SK-N-SH (cell line): ENCODE results near the gene TOMM70. TPM values are rescaled to one million over a fixed set of nuclear protein-coding genes. Genes with fewer than 3 reads are reported as not detected.

Experiments
- CTCF ChIA-PET: fragments of 300-600, 350-600 bp; formaldehyde crosslinking; extraction: SDS; loops from one replicate; lab custom pipeline; 2021; lab: Yijun Ruan, JAX
- POLR2A ChIA-PET: fragments of 350-600 bp; sonication (Branson Sonifier 250); formaldehyde crosslinking; extraction: SDS; loops from one replicate; lab custom pipeline; 2020; ENCODE audit warnings: antibody characterized with exemption, inconsistent platforms; lab: Yijun Ruan, JAX
- DNase-seq: peaks from one replicate; pipeline ENCODE4 v3.0.0; 2012
- H2AFZ ChIP-seq: fragments of 200-600 bp; sonication (generic); 2 replicates; pipeline ENCODE4 v1.8.1; 2016; ENCODE audit warnings: antibody characterized with exemption, mild to moderate bottlenecking, low read depth
- H3F3A ChIP-seq: fragments of 200-600 bp; sonication (generic); replicated peaks from 2 replicates; pipeline ENCODE3; 2016; ENCODE audit warnings: antibody characterized with exemption, mild to moderate bottlenecking; ENCODE audit not compliant: insufficient read depth
- H3K27ac ChIP-seq, 2 experiments: fragments of 200-500 bp in 1 of 2; fragments of 200-600 bp in 1 of 2; sonication (Bioruptor generic) in 1 of 2; sonication (generic), shearing (Covaris generic) in 1 of 2; 2 replicates each; pipeline versions ENCODE4 v1.5.1 to v1.6.1; 2014 to 2016; ENCODE audit warnings: low read depth in 2 of 2, inconsistent platforms in 1 of 2, low read length in 1 of 2, mild to moderate bottlenecking in 1 of 2, mixed read lengths in 1 of 2
- H3K27me3 ChIP-seq: fragments of 200-600 bp; sonication (generic), shearing (Covaris generic); 2 replicates; pipeline ENCODE4 v1.6.1; 2016; ENCODE audit warnings: mixed run types; ENCODE audit not compliant: insufficient read depth
- H3K36me3 ChIP-seq, 2 experiments: fragments of 200-500 bp in 1 of 2; fragments of 200-600 bp in 1 of 2; sonication (Bioruptor generic) in 1 of 2; sonication (generic) in 1 of 2; replicated peaks in 1 of 2; 2 replicates each; pipeline versions ENCODE3 to v1.5.1; 2014 to 2016; ENCODE audit warnings: low read length in 1 of 2, mild to moderate bottlenecking in 1 of 2; ENCODE audit not compliant: insufficient read depth in 2 of 2, control insufficient read depth in 1 of 2
- H3K4me1 ChIP-seq, 2 experiments: fragments of 200-500 bp in 1 of 2; fragments of 200-600 bp in 1 of 2; sonication (Bioruptor generic) in 1 of 2; sonication (generic), shearing (Covaris generic) in 1 of 2; 2 replicates each; pipeline versions ENCODE4 v1.5.1 to v1.6.1; 2014 to 2016; ENCODE audit warnings: low read depth in 1 of 2, low read length in 1 of 2, mixed run types in 1 of 2; ENCODE audit not compliant: insufficient read depth in 2 of 2, control insufficient read depth in 1 of 2
- H3K4me2 ChIP-seq: fragments of 200-600 bp; sonication (generic), shearing (Covaris generic); 2 replicates; pipeline ENCODE4 v1.6.1; 2017; ENCODE audit warnings: mixed run types
- H3K4me3 ChIP-seq, 2 experiments: fragments of 200-500 bp in 1 of 2; fragments of 200-600 bp in 1 of 2; sonication (Bioruptor generic) in 1 of 2; sonication (generic), shearing (Covaris generic) in 1 of 2; 2 replicates each; pipeline versions ENCODE4 v1.5.1 to v1.8.1; 2014 to 2016; ENCODE audit warnings: low read depth in 2 of 2, inconsistent platforms in 1 of 2, low read length in 1 of 2, mild to moderate bottlenecking in 1 of 2, mixed read lengths in 1 of 2, moderate library complexity in 1 of 2
- H3K79me2 ChIP-seq: fragments of 200-600 bp; sonication (generic); 2 replicates; pipeline ENCODE4 v1.8.1; 2017; ENCODE audit warnings: mild to moderate bottlenecking; ENCODE audit not compliant: insufficient read depth
- H3K9ac ChIP-seq: fragments of 200-600 bp; sonication (generic); 2 replicates; pipeline ENCODE4 v1.6.1; 2017; ENCODE audit warnings: mixed run types
- H3K9me2 ChIP-seq: fragments of 200-600 bp; sonication (generic); 2 replicates; pipeline ENCODE4 v1.6.1; 2017; ENCODE audit warnings: mixed run types
- H3K9me3 ChIP-seq: fragments of 200-600 bp; sonication (generic); 2 replicates; pipeline ENCODE4 v1.6.1; 2017; ENCODE audit warnings: mixed run types, mild to moderate bottlenecking, moderate library complexity
- H4K20me1 ChIP-seq: fragments of 200-600 bp; sonication (generic); 2 replicates; pipeline ENCODE4 v1.6.1; 2017; ENCODE audit warnings: mild to moderate bottlenecking, mixed run types; ENCODE audit not compliant: insufficient read depth
- ELF1 ChIP-seq: IDR thresholded peaks from 2 replicates; pipeline ENCODE4 v1.4.0; 2012
- EZH2phosphoT487 ChIP-seq: fragments of 200-600 bp; sonication (generic); IDR thresholded peaks from 2 replicates; pipeline ENCODE4 v1.6.1; 2017; ENCODE audit warnings: low read depth, mixed run types, mild to moderate bottlenecking, antibody characterized with exemption, moderate library complexity, borderline replicate concordance
- FOSL2 ChIP-seq: IDR thresholded peaks from 2 replicates; pipeline ENCODE4 v1.4.0; 2012; ENCODE audit warnings: low read depth, mild to moderate bottlenecking, moderate library complexity, borderline replicate concordance
- JUND ChIP-seq: IDR thresholded peaks from 2 replicates; pipeline ENCODE4 v1.4.0; 2012
- NRF1 ChIP-seq: IDR thresholded peaks from 2 replicates; pipeline ENCODE4 v1.6.1; 2012; ENCODE audit warnings: low read depth, mild to moderate bottlenecking, low read length
- RAD21 ChIP-seq: IDR thresholded peaks from 2 replicates; pipeline ENCODE4 v1.6.1; 2012; ENCODE audit warnings: mild to moderate bottlenecking, low read length
- RFX5 ChIP-seq: IDR thresholded peaks from 2 replicates; pipeline ENCODE4 v1.6.1; 2012; ENCODE audit warnings: mild to moderate bottlenecking, improper control_type of control experiment, low read length
- TCF12 ChIP-seq: IDR thresholded peaks from 2 replicates; pipeline ENCODE4 v1.4.0; 2012
- TEAD4 ChIP-seq: IDR thresholded peaks from 2 replicates; pipeline ENCODE4 v1.4.0; 2012; ENCODE audit warnings: mild to moderate bottlenecking, borderline replicate concordance; ENCODE audit not compliant: insufficient read depth
- YY1 ChIP-seq: IDR thresholded peaks from 2 replicates; pipeline ENCODE4 v1.4.0; 2012; ENCODE audit warnings: low read depth, mild to moderate bottlenecking
- whole genome bisulfite sequencing: methylation state at CpG from one replicate; pipeline ENCODE4 v1.1.6; 2017; ENCODE audit warnings: low lambda C conversion rate; 5-methylcytosine and 5-hydroxymethylcytosine counted together
- polyA plus RNA-seq, 3 experiments: library from polyadenylated mRNA; depleted of rRNA; stranded (reverse); fragments of >200 nt; gene quantifications; 2 replicates each; pipeline ENCODE4 v1.2.3, GENCODE V29; 2012
- TF ChIP-seq, protein P1 (sequence below): fragments of 150-350 bp; IDR thresholded peaks from 2 replicates; pipeline ENCODE4 v1.6.1; 2017; ENCODE audit warnings: antibody characterized with exemption, low read length, low read depth, borderline replicate concordance
- TF ChIP-seq, protein P2 (sequence below): fragments of 200-600 bp; sonication (generic); IDR thresholded peaks from 2 replicates; pipeline ENCODE4 v1.6.1; 2017; ENCODE audit warnings: antibody characterized with exemption, mild to moderate bottlenecking, moderate library complexity
- TF ChIP-seq, protein P3 (sequence below): IDR thresholded peaks from 2 replicates; pipeline ENCODE4 v1.6.1; 2012; ENCODE audit warnings: mild to moderate bottlenecking, low read depth, low read length, moderate library complexity
- TF ChIP-seq, protein P4 (sequence below): fragments of 150-350 bp; IDR thresholded peaks from 2 replicates; pipeline ENCODE4 v1.6.1; 2016; ENCODE audit warnings: mild to moderate bottlenecking, low read depth, low read length
- TF ChIP-seq, protein P5 (sequence below): IDR thresholded peaks from 2 replicates; pipeline ENCODE4; 2012

The TOMM70 gene
- polyA plus RNA-seq, 1 of the 3 experiments (the other 2 are of a cell fraction): 17.4 TPM

DNA sequence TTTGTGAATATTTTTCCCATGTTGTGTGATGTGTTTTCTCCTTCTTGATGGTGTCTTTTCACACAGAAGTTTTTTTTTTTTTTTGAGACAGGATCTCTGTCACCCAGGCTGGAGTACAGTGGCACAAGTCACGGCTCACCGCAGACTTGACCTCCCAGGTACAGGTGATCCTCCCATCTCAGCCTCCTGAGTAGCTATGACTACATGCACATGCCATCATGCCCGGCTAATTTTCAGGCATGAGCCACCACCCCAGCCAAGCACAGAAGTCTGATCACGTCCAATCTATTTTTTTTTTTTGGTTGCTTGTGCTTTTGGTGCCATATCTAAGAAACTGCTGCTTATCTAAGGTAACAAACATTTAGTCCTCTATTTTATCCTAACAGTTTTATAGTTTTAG is 24.6 kb downstream of the TOMM70 start:
- DNase-seq: no peak
- POLR2A ChIA-PET: interaction anchor here (0.7 kb wide), 1 partner anchor 12 kb away, joined by 5 read pairs; no protein-coding TSS in a partner anchor
- Histone ChIP-seq H4K20me1 (no peaks in the 10 kb centered on the region), H3K27me3 (no peaks in the 10 kb centered on the region)
- TF ChIP-seq RFX5 (no peak), NRF1 (no peak), YY1 (no peak), FOSL2 (no peak), EZH2phosphoT487 (no peak), TCF12 (no peak), RAD21 (no peak), ELF1 (no peak), JUND (no peak), TEAD4 (no peak)
- TF ChIP-seq, protein P1, sequence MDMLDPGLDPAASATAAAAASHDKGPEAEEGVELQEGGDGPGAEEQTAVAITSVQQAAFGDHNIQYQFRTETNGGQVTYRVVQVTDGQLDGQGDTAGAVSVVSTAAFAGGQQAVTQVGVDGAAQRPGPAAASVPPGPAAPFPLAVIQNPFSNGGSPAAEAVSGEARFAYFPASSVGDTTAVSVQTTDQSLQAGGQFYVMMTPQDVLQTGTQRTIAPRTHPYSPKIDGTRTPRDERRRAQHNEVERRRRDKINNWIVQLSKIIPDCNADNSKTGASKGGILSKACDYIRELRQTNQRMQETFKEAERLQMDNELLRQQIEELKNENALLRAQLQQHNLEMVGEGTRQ: no peak
- TF ChIP-seq, protein P2, sequence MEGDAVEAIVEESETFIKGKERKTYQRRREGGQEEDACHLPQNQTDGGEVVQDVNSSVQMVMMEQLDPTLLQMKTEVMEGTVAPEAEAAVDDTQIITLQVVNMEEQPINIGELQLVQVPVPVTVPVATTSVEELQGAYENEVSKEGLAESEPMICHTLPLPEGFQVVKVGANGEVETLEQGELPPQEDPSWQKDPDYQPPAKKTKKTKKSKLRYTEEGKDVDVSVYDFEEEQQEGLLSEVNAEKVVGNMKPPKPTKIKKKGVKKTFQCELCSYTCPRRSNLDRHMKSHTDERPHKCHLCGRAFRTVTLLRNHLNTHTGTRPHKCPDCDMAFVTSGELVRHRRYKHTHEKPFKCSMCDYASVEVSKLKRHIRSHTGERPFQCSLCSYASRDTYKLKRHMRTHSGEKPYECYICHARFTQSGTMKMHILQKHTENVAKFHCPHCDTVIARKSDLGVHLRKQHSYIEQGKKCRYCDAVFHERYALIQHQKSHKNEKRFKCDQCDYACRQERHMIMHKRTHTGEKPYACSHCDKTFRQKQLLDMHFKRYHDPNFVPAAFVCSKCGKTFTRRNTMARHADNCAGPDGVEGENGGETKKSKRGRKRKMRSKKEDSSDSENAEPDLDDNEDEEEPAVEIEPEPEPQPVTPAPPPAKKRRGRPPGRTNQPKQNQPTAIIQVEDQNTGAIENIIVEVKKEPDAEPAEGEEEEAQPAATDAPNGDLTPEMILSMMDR: no peak
- TF ChIP-seq, protein P3, sequence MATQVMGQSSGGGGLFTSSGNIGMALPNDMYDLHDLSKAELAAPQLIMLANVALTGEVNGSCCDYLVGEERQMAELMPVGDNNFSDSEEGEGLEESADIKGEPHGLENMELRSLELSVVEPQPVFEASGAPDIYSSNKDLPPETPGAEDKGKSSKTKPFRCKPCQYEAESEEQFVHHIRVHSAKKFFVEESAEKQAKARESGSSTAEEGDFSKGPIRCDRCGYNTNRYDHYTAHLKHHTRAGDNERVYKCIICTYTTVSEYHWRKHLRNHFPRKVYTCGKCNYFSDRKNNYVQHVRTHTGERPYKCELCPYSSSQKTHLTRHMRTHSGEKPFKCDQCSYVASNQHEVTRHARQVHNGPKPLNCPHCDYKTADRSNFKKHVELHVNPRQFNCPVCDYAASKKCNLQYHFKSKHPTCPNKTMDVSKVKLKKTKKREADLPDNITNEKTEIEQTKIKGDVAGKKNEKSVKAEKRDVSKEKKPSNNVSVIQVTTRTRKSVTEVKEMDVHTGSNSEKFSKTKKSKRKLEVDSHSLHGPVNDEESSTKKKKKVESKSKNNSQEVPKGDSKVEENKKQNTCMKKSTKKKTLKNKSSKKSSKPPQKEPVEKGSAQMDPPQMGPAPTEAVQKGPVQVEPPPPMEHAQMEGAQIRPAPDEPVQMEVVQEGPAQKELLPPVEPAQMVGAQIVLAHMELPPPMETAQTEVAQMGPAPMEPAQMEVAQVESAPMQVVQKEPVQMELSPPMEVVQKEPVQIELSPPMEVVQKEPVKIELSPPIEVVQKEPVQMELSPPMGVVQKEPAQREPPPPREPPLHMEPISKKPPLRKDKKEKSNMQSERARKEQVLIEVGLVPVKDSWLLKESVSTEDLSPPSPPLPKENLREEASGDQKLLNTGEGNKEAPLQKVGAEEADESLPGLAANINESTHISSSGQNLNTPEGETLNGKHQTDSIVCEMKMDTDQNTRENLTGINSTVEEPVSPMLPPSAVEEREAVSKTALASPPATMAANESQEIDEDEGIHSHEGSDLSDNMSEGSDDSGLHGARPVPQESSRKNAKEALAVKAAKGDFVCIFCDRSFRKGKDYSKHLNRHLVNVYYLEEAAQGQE: no peak
- TF ChIP-seq, protein P4, sequence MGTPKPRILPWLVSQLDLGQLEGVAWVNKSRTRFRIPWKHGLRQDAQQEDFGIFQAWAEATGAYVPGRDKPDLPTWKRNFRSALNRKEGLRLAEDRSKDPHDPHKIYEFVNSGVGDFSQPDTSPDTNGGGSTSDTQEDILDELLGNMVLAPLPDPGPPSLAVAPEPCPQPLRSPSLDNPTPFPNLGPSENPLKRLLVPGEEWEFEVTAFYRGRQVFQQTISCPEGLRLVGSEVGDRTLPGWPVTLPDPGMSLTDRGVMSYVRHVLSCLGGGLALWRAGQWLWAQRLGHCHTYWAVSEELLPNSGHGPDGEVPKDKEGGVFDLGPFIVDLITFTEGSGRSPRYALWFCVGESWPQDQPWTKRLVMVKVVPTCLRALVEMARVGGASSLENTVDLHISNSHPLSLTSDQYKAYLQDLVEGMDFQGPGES: no peak
- TF ChIP-seq, protein P5, sequence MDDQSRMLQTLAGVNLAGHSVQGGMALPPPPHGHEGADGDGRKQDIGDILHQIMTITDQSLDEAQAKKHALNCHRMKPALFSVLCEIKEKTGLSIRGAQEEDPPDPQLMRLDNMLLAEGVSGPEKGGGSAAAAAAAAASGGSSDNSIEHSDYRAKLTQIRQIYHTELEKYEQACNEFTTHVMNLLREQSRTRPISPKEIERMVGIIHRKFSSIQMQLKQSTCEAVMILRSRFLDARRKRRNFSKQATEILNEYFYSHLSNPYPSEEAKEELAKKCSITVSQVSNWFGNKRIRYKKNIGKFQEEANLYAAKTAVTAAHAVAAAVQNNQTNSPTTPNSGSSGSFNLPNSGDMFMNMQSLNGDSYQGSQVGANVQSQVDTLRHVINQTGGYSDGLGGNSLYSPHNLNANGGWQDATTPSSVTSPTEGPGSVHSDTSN: no peak
- TF ChIP-seq, all 33 proteins: peak for 0
- no peak overlapping the region for H2AFZ ChIP-seq
- H3K36me3 ChIP-seq: peaks cover 73 to 83% of the 10 kb centered on the region in 2 experiments
- no peak overlapping the region for H3K4me3 ChIP-seq
- peaks cover 9% of the 10 kb centered on the region for H3F3A ChIP-seq
- no peak overlapping the region for H3K9ac ChIP-seq
- no peak overlapping the region for H3K27ac ChIP-seq
- CTCF ChIA-PET: no interaction called here
- H3K4me2 ChIP-seq: no peak overlapping the region
- peaks cover 19% of the 10 kb centered on the region; the same call in 1 of the 2 replicates for H3K79me2 ChIP-seq
- H3K9me2 ChIP-seq: no peaks in the 10 kb centered on the region
- WGBS: 100% methylated on average over 4 of the region's 4 CpGs
- no peaks in the 10 kb centered on the region for H3K4me1 ChIP-seq
- H3K9me3 ChIP-seq: no peaks in the 10 kb centered on the region
